Suprapubic skin (tissue), 4 donors: Measurements from ENCODE around the gene USP14. TPM values are rescaled to one million over a fixed set of nuclear protein-coding genes. Genes with fewer than 3 reads are reported as not detected.

Source experiments
- DNase-seq, 2 donors: peaks; one replicate each; pipeline ENCODE4 v3.0.0-alpha.2; 2019; ENCODE audit warnings: low spot score in 2 of 2
- H3K27ac ChIP-seq: fragments of 200-600 bp; sonication (generic); one replicate; pipeline ENCODE4 v1.5.1; 2019
- H3K27me3 ChIP-seq: fragments of 200-600 bp; sonication (generic); one replicate; pipeline ENCODE4 v1.5.1; 2019
- H3K36me3 ChIP-seq: fragments of 200-600 bp; sonication (generic); one replicate; pipeline ENCODE4 v1.5.1; 2019
- H3K4me1 ChIP-seq: fragments of 200-600 bp; sonication (generic); one replicate; pipeline ENCODE4 v1.5.1; 2019
- H3K4me3 ChIP-seq: fragments of 200-600 bp; sonication (generic); one replicate; pipeline ENCODE4 v1.5.1; 2019; ENCODE audit warnings: mild to moderate bottlenecking
- H3K9me3 ChIP-seq: fragments of 200-600 bp; sonication (generic); one replicate; pipeline ENCODE4 v1.5.1; 2019
- CTCF ChIP-seq, 2 donors: fragments of 200-600 bp in 1 of 2; fragments of 450-650 bp in 1 of 2; sonication (generic) in 1 of 2; IDR thresholded peaks; one replicate each; pipeline ENCODE4 v1.5.1; 2016 to 2019; ENCODE audit warnings: antibody characterized with exemption in 2 of 2, mild to moderate bottlenecking in 1 of 2, moderate library complexity in 1 of 2
- EP300 ChIP-seq: sonication (generic); formaldehyde crosslinking; IDR thresholded peaks from one replicate; pipeline ENCODE4 v1.6.1; 2017; ENCODE audit warnings: antibody characterized with exemption
- POLR2A ChIP-seq, 2 donors: fragments of 450-650 bp; IDR thresholded peaks; one replicate each; pipeline ENCODE4 v1.6.1; 2017; ENCODE audit warnings: antibody characterized with exemption in 2 of 2, mild to moderate bottlenecking in 2 of 2, moderate library complexity in 2 of 2
- POLR2AphosphoS5 ChIP-seq, 3 donors: sonication (generic); formaldehyde crosslinking; IDR thresholded peaks; one replicate each; pipeline ENCODE4 v1.6.1; 2017; ENCODE audit warnings: antibody characterized with exemption in 3 of 3
- WGBS: methylation state at CpG from one replicate; pipeline ENCODE4 v1.1.5; 2018; 5-methylcytosine and 5-hydroxymethylcytosine counted together
- total RNA-seq, 4 donors: library from RNA; depleted of rRNA; stranded (reverse); fragments of >200 nt; gene quantifications; one replicate each; pipeline ENCODE4 v1.1.0, GENCODE V29; 2016

Gene USP14
- total RNA-seq, 4 donors from 2014 or later = 19.7 to 31.4 (median 27.9) TPM

- Histone ChIP-seq H3K4me1 (no peaks in the 10 kb centered on the region), H3K36me3 (peaks cover 93% of the 10 kb centered on the region), H3K27me3 (no peaks in the 10 kb centered on the region), H3K27ac (no peak overlapping the region), H3K4me3 (no peak overlapping the region), H3K9me3 (no peaks in the 10 kb centered on the region)
- TF ChIP-seq EP300 = no peak
- TF ChIP-seq CTCF (IDR thresholded peaks at IDR 0.05) = no peak
- no peak for TF ChIP-seq POLR2AphosphoS5 (IDR thresholded peaks at IDR 0.05)
- TF ChIP-seq POLR2A (IDR thresholded peaks at IDR 0.05) = no peak
- 88% methylated on average over 4 of the region's 4 CpGs for WGBS
- no peak for DNase-seq
Observed at GRCh38 chr18:255171-255570, 96.8 kb downstream of the USP14 start.

- no peak overlapping the region for H3K4me3 ChIP-seq
- TF ChIP-seq POLR2AphosphoS5 (IDR thresholded peaks at IDR 0.05) = no peak
- no peak for TF ChIP-seq POLR2A (IDR thresholded peaks at IDR 0.05)
- TF ChIP-seq CTCF (IDR thresholded peaks at IDR 0.05) = no peak
- no peak for TF ChIP-seq EP300
- no peaks in the 10 kb centered on the region for H3K9me3 ChIP-seq
- H3K36me3 ChIP-seq = peaks cover 77% of the 10 kb centered on the region
- DNase-seq = no peak
- H3K27ac ChIP-seq = no peak overlapping the region
- no peaks in the 10 kb centered on the region for H3K27me3 ChIP-seq
- WGBS = 79% methylated on average over 2 of the region's 2 CpGs
- H3K4me1 ChIP-seq = no peaks in the 10 kb centered on the region
Observed at GRCh38 chr18:260547-260946, 102.2 kb downstream of the USP14 start.

- DNase-seq = no peak
- Histone ChIP-seq H3K27ac (no peak overlapping the region), H3K4me3 (no peak overlapping the region), H3K4me1 (peaks cover 6% of the 10 kb centered on the region), H3K9me3 (no peaks in the 10 kb centered on the region), H3K36me3 (peaks cover 68% of the 10 kb centered on the region), H3K27me3 (no peaks in the 10 kb centered on the region)
- TF ChIP-seq CTCF (IDR thresholded peaks at IDR 0.05) = no peak
- no peak for TF ChIP-seq EP300
- no peak for TF ChIP-seq POLR2A (IDR thresholded peaks at IDR 0.05)
- no peak for TF ChIP-seq POLR2AphosphoS5 (IDR thresholded peaks at IDR 0.05)
- WGBS = 92% methylated on average over 2 of the region's 2 CpGs
Observed at GRCh38 chr18:261398-262073, 103.2 kb downstream of the USP14 start.

Other genes with a start within 250 kb of the USP14 start
- not detected for gene TUBB8B, start 108.9 kb upstream of the USP14 start, total RNA-seq
- gene THOC1, start 109.5 kb downstream of the USP14 start, total RNA-seq = 100 to 1,000 TPM in 1 of 4 donors, 10 to 100 TPM in 3; 30.4 to 152 (median 46.8) TPM